PC-3 (cell line): Measurements from ENCODE around the gene DNAH17. TPM values are rescaled to one million over a fixed set of nuclear protein-coding genes. Genes with fewer than 3 reads are reported as not detected.

Source experiments
- ATAC-seq: fragments of 200-7000 bp; cut with Tn5 transposase; 2 replicates; pipeline ENCODE4 v1.9.1; 2020; ENCODE audit warnings: mild to moderate bottlenecking, moderate library complexity
- BruUV-seq: library from RNA; stranded (reverse); fragments of 400-500 nt; replicated peaks from 2 replicates; lab custom pipeline; 2021; lab: Mats Ljungman, UMichigan
- CTCF ChIA-PET: fragments of 300-600 bp; sonication (Branson Sonifier 250); formaldehyde crosslinking; loops from one replicate; lab custom pipeline; 2022; ENCODE audit warnings: antibody characterized with exemption; lab: Charles Lee
- POLR2A ChIA-PET: fragments of 300-600 bp; sonication (Branson Sonifier 250); formaldehyde crosslinking; loops from one replicate; lab custom pipeline; 2022; ENCODE audit warnings: antibody characterized with exemption; ENCODE audit not compliant: unreplicated experiment; lab: Charles Lee
- DNase-seq: peaks from one replicate; pipeline ENCODE4 v3.0.0-alpha.2; 2015
- H2AFZ ChIP-seq: fragments of 300-600 bp; sonication (generic); 2 replicates; pipeline ENCODE4 v1.6.0; 2016; ENCODE audit warnings: antibody characterized with exemption, low read length
- H3F3A ChIP-seq: fragments of 300-600 bp; sonication (generic); one replicate; pipeline ENCODE4 v1.6.0; 2017; ENCODE audit warnings: antibody characterized with exemption, low read length, control low read depth, mild to moderate bottlenecking; ENCODE audit not compliant: unreplicated experiment
- H3K27ac ChIP-seq: fragments of 300-600 bp; sonication (generic); 2 replicates; pipeline ENCODE4 v1.5.1; 2016; ENCODE audit warnings: mild to moderate bottlenecking, low read length
- H3K27me3 ChIP-seq: fragments of 300-600 bp; sonication (generic); 2 replicates; pipeline ENCODE4 v1.6.1; 2016; ENCODE audit warnings: low read length, mixed read lengths
- H3K36me3 ChIP-seq: fragments of 300-600 bp; sonication (generic); 2 replicates; pipeline ENCODE4 v1.6.1; 2016; ENCODE audit warnings: low read depth, mixed run types, low read length, mixed read lengths
- H3K4me1 ChIP-seq: fragments of 300-600 bp; sonication (generic); 2 replicates; pipeline ENCODE4 v1.5.1; 2016; ENCODE audit warnings: low read length; ENCODE audit not compliant: insufficient read depth
- H3K4me2 ChIP-seq: fragments of 300-600 bp; sonication (generic); 2 replicates; pipeline ENCODE4 v1.6.0; 2016; ENCODE audit warnings: low read length
- H3K4me3 ChIP-seq: fragments of 300-600 bp; sonication (generic); 2 replicates; pipeline ENCODE4 v1.5.1; 2016; ENCODE audit warnings: mild to moderate bottlenecking, low read length, mixed read lengths
- H3K79me2 ChIP-seq: fragments of 300-600 bp; sonication (generic); 2 replicates; pipeline ENCODE4 v1.6.1; 2017; ENCODE audit warnings: low read length, mixed read lengths
- H3K9ac ChIP-seq: fragments of 300-600 bp; sonication (generic); 2 replicates; pipeline ENCODE4 v1.6.0; 2016; ENCODE audit warnings: mild to moderate bottlenecking, low read length
- H3K9me2 ChIP-seq: fragments of 300-600 bp; sonication (generic); replicated peaks from 2 replicates; pipeline ENCODE4 v1.6.1; 2016; ENCODE audit warnings: mixed run types, low read length, mixed read lengths
- H3K9me3 ChIP-seq: fragments of 300-600 bp; sonication (generic); 2 replicates; pipeline ENCODE4 v1.6.1; 2016; ENCODE audit warnings: low read length, mixed read lengths
- H4K20me1 ChIP-seq: fragments of 300-600 bp; sonication (generic); 2 replicates; pipeline ENCODE4 v1.6.1; 2016; ENCODE audit warnings: low read length, mixed read lengths
- CTCF ChIP-seq: fragments of 300-600 bp; sonication (generic); conservative IDR thresholded peaks from 2 replicates; pipeline ENCODE4 v1.5.1; 2017; ENCODE audit warnings: antibody characterized with exemption, low read depth, mild to moderate bottlenecking, low read length
- EZH2 ChIP-seq: fragments of 300-600 bp; sonication (generic); IDR thresholded peaks from one replicate; pipeline ENCODE4 v1.6.1; 2017; ENCODE audit warnings: antibody characterized with exemption, mild to moderate bottlenecking, low read length; ENCODE audit not compliant: unreplicated experiment
- EZH2phosphoT487 ChIP-seq: fragments of 300-600 bp; sonication (generic); IDR thresholded peaks from 2 replicates; pipeline ENCODE4 v1.6.1; 2018; ENCODE audit warnings: mild to moderate bottlenecking, antibody characterized with exemption, low read length, borderline replicate concordance
- intact Hi-C: fragments of 100-400 bp; cut with micrococcal nuclease; formaldehyde crosslinking; loops from 2 replicates; pipeline ENCODE4 v1.9.0; 2023
- total RNA-seq: library from RNA; depleted of rRNA; stranded (reverse); fragments of >200 nt; gene quantifications from 2 replicates; pipeline ENCODE4 v1.2.3, GENCODE V29; 2014

DNAH17 gene
- total RNA-seq, 1 experiment from 2014 or later, result 0.04 TPM

- TF ChIP-seq CTCF (no peak), EZH2 (no peak), EZH2phosphoT487 (no peak)
- no peaks in the 10 kb centered on the region for H3K9me2 ChIP-seq
- no TSS peak for BruUV-seq
- peaks cover 65% of the 10 kb centered on the region for H3K79me2 ChIP-seq
- no peak overlapping the region for H3K9ac ChIP-seq
- H3K27me3 ChIP-seq, result no peaks in the 10 kb centered on the region
- peaks cover 48% of the 10 kb centered on the region for H3K36me3 ChIP-seq
- ChIA-PET POLR2A (no interaction called here), CTCF (no interaction called here)
- H3K27ac ChIP-seq, result no peak overlapping the region
- intact Hi-C loops, result no loop called here
- no peak overlapping the region for H3K4me2 ChIP-seq
- no peaks in the 10 kb centered on the region for H3F3A ChIP-seq
- DNase-seq, result no peak
- H3K9me3 ChIP-seq, result no peaks in the 10 kb centered on the region
- peaks cover 31% of the 10 kb centered on the region for H4K20me1 ChIP-seq
- H3K4me1 ChIP-seq, result peaks cover 15% of the 10 kb centered on the region
- ATAC-seq, result no peak
- H3K4me3 ChIP-seq, result no peak overlapping the region
- H2AFZ ChIP-seq, result no peak overlapping the region
Observed at GRCh38 chr17:78406396-78406795, 170.8 kb downstream of the DNAH17 start.

GRCh38 chr17:78403822-78404221 lies 173.4 kb downstream of the DNAH17 start:
- no TSS peak for BruUV-seq
- intact Hi-C loops, result no loop called here
- Histone ChIP-seq H3F3A (no peaks in the 10 kb centered on the region), H4K20me1 (peaks cover 35% of the 10 kb centered on the region), H3K4me1 (peaks cover 29% of the 10 kb centered on the region), H3K9ac (no peak overlapping the region), H3K36me3 (peaks cover 71% of the 10 kb centered on the region), H3K9me2 (no peaks in the 10 kb centered on the region), H2AFZ (no peak overlapping the region), H3K79me2 (peaks cover 47% of the 10 kb centered on the region), H3K4me3 (no peak overlapping the region), H3K27me3 (no peaks in the 10 kb centered on the region), H3K9me3 (no peaks in the 10 kb centered on the region), H3K27ac (no peak overlapping the region), H3K4me2 (no peak overlapping the region)
- CTCF ChIA-PET, result no interaction called here
- ATAC-seq (no peak), DNase-seq (no peak)
- TF ChIP-seq EZH2phosphoT487 (no peak), CTCF (no peak), EZH2 (no peak)
- POLR2A ChIA-PET, result interaction anchor here (0.6 kb wide), 1 partner anchor 182 kb away, joined by 4 read pairs; no protein-coding TSS in a partner anchor

- Histone ChIP-seq H3K4me2 (no peak overlapping the region), H3K27me3 (no peaks in the 10 kb centered on the region), H4K20me1 (peaks cover 27% of the 10 kb centered on the region; the same call in 1 of the 2 replicates), H3F3A (no peaks in the 10 kb centered on the region), H3K79me2 (peaks cover 40% of the 10 kb centered on the region), H2AFZ (no peak overlapping the region), H3K4me1 (peaks cover 25% of the 10 kb centered on the region), H3K9ac (no peak overlapping the region), H3K9me3 (no peaks in the 10 kb centered on the region), H3K27ac (no peak overlapping the region), H3K4me3 (no peak overlapping the region), H3K9me2 (no peaks in the 10 kb centered on the region), H3K36me3 (peaks cover 82% of the 10 kb centered on the region)
- intact Hi-C loops, result no loop called here
- CTCF ChIA-PET, result interaction anchor here (0.5 kb wide), 1 partner anchor 176 kb away, joined by 3 read pairs; no protein-coding TSS in a partner anchor
- BruUV-seq, result no TSS peak
- ATAC-seq (no peak), DNase-seq (no peak)
- POLR2A ChIA-PET, result no interaction called here
- TF ChIP-seq CTCF (no peak), EZH2 (no peak), EZH2phosphoT487 (no peak)
Observed at GRCh38 chr17:78401891-78402290, 175.3 kb downstream of the DNAH17 start.
